HT1080 (cell line): Measurements from ENCODE around the gene RCN2. TPM values are rescaled to one million over a fixed set of nuclear protein-coding genes. Genes with fewer than 3 reads are reported as not detected.

Experiments used
- DNase-seq: peaks from one replicate; pipeline ENCODE4 v3.0.0-alpha.2; 2015; ENCODE audit warnings: low read depth
- total RNA-seq: library from RNA; depleted of rRNA; stranded (reverse); fragments of >200 nt; shearing (Covaris generic); gene quantifications from 2 replicates; pipeline ENCODE4 v1.2.3, GENCODE V29; 2014

Gene RCN2
- total RNA-seq, 1 experiment from 2014 or later = 67.7 TPM

DNA sequence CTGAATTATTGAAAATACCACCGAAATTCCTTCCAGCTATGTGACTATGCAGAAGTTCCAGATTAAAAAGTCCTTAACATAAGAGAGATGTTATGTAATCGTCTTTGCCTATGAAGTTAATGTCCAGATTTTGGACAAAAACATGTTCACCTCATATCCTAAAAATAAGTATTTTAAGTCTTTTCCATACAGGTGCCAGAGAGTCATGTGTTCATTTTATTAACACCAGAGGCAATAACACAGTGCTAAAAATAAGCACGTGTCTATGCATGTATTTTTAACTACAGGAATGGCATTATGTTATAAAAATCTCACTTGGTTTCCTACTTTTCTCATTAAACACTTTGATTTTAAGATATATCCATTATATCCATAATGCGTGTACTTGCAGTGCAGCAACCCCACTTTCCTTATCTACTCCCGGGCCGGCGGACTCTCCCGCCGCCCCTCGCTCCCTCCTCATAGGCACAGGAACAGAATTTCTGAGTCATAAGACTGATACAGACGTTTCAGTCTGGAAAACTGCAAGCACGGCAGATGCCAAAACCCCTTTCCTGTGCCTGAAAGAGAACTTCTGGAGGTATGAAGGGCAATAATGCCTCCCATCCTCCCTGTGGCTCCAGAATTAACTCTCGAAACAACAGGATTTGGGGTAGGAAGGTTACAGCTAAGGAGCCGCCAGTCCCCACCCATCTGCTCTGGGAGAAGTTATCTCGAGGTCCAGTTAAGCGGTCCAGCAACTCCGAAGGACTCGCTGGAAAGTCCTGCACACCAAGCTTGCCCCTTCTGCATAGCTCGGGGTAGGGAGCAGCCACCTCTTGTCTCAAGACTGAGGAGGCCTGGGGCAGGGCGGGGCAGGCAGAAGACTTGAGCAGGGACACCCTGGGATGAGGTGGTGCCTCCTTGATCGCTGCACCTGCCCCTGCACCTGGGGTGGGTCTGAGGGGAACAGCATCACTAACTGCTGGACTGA, 41.1 kb downstream of the RCN2 start:
- DNase-seq = no peak

DNA sequence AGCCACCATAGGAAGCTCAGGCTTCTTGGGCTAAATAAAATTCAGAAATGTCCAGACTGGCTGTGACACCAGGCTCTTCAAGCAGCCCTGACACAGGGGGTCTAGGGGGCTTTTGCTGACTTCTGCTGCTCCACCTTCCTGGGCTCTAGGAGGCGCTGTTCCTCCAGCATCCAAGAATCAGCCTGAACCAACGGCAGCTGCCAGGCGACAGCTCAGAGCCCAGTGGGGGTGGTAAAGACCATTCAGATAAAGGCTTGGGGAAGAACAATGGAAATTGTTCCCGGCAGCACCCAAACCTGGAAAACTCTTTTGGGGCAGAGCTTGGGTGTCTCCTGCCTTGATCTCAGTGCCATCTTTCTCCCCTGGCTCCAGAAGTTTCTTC, 41.8 kb downstream of the RCN2 start:
- DNase-seq = peak; percentile 42

DNA sequence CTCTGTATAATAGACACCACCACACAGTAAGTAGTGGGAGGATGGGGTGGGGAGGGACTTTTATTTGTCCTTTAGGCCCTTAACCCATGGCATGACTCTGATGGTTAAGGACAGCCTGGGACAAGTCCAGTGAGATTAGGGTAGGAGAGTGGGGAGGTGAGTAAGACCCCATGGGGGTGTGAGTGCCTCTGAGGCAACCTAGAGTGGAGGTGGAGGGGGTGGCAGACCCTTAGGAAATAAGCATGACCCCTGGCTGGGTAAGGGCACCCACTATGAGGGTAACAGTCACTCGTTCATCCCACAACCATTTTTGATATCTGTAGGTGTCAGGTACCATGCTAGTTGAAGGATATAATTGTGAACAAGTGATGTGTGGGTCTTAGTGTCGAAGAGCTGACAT, 42.4 kb downstream of the RCN2 start:
- DNase-seq = no peak

DNA sequence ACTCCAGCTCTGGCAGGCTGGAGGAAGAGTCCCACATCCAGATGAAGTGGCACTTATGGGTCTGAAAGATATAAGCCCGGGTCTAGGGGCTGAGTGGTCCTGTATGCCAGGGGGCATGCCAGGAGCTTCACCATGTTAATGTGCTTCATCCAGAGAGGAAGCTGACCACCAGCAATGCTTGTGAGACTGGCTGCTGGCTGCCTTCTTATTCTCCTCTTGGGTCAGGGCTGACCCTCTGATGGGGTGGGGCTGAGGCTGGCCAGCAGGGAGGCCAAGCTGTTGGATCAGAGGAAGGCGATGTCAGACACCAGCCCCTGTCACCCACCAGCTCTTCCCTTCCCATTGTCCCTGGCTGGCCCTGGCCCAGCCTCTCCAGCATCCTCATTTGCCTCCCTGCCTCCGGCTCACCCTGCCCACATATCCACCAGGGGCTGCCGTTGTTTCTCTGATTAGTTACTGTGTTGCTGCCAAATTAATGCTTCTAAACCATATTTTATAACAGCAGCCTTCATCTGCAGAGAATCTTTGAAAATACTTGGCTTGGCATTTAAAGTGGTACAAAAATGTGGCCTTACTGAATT, 43.0 kb downstream of the RCN2 start:
- no peak for DNase-seq

DNA sequence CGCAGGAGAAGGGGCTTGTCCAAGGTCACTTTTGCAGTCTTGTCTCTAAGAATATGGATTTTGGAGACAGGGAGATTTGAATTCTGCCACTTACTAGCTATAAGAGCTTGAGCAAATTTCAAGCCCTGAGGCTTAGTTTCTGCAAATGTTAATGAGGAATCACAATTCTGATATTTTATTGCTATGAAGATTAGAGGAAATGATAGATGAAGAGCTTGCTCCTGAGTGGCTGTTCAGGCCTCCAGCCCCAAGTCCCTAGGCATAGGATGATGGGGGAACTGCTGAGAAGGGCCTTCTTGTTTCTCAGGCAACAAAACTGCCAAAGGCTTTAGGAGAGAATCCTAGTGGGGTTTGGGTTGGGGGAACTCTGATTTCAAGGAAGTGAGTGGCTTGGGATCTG, 44.6 kb downstream of the RCN2 start:
- no peak for DNase-seq

DNA sequence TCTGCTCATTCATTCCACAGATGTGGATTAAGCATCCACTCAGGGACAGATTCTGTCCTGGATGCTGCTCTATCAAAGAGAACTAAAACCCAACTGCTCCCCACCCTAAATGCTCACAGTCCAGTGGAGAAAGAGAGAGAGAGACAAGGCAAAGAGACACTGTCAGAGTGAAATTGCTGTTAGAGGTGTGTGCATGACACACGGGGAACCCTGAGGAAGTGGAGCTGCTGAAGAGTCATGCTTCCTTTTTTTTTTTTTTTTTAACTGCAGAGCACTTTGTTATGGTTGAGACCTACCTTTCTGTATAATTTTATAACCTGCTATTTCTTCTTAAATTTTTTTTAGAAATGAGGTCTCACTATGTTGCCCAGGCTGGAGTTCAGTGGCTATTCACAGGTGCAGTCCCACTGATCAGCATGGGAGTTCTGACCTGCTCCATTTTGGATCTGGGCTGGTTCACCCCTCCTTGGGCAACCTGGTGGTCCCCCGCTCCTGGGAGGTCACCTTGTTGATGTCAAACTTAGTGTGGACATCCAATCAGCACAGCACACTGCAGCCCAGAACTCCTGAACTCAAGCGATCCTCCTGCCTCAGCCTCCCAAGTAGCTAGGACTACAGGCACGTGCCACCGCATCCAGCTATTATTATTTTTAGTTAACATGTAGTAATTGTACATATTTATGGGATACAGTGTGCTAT, 45.2 kb downstream of the RCN2 start:
- no peak for DNase-seq

DNA sequence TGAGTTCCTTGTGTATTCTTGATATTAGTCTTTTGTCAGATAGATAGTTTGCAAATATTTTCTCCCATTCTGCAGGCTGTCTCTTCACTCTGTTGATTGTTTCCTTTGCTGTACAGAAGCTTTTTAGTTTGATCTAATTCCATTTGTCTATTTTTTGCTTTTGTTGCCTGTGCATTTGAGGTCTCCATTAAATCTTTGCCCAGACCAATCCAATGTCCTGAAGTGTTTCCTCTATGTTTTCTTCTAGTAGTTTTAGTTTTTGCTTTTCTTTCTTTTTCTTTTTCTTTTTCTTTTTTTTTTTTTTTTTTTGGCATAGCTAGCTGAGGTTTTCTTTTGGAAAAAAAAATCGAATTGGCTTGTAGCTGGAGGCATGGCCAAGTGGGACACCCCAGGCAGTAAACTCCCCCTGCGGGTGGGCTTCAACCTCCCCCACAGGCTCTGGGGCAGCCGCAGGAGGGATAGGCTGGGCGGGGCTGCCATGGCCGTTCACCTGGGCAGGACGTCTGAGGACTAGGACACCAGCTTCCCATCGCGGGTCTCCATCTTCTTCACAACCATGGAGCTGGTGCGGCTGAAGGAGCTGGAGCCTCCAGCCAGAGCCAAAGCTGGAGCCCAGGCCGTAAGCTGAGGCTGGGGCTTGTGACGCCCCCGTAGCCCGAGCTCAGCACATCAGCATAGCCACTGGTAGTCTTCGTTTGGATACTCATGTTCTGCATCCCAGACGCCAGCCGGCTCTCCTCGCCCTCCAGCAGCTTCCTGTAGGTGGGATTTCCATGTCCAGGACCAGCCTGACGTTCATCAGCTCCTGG, 47.2 kb downstream of the RCN2 start:
- no peak for DNase-seq

DNA sequence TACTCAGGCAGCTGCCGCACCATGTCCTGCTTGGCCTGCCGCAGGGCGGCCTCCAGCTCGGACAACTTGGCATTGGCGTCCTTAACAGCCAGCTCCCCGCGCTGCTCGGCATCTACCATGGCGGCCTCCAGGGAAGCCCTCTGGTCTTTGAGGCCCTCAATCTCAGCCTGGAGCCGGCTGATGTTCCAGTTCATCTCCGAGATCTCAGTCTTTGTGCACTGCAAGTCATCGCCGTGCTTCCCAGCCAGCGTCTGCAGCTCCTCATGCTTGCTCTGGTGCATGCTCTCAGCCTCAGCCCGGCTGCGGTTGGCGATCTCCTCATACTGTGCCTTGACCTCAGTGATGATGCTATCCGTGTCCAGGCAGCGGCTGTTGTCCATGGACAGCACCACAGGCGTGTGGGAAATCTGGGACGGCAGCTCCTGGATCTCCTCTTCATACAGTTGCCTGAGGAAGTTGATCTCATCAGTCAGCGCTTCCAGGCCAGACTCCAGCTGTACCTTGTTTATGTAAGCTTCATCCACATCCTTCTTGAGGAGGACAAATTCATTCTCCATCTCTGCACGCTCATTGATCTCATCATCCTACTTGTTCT, 47.9 kb downstream of the RCN2 start:
- DNase-seq = no peak

DNA sequence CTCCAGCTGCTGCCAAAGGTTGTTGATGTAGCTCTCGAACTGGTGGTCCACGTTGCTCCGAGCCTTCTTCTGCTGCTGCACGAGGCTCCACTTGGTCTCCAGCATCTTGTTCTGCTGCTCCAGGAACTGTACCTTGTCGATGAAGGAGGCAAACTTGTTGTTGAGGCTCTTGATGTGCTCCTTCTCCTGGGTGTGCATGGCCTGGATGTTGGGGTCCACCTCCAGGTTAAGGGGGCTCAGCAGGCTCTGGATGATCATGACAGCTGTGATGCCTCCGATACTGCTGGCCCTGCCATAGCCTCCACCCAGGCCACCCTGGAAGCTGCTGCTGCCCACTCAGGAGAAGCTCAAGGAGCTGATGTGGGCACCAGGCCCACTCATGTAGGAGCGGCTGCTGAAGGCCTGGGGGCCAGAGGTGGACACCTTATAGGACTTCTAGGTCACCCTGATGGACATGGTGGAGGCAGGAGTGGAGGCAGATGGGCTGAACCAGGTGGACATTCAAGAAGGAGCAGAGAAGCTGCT, 48.5 kb downstream of the RCN2 start:
- no peak for DNase-seq

DNA sequence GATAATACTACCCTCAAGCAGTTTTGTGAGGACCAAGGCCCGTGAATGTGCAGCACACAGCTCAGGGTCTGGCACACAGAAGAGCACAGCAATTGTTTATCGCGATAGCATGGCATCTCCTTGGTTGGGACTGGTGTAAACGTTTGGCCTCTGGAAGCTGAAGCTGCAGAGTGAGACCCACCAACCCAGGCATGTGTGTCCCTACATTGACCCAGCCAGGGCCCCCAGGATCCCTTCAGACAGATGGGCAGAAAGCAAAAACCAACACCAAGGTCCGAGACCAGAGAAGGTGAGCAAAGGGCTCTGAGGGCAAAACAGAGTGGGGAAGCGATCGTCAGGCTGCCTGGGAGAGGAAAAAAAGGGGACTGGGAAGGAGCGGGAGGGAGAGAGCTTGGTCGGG, 50.8 kb downstream of the RCN2 start:
- DNase-seq = no peak

DNA sequence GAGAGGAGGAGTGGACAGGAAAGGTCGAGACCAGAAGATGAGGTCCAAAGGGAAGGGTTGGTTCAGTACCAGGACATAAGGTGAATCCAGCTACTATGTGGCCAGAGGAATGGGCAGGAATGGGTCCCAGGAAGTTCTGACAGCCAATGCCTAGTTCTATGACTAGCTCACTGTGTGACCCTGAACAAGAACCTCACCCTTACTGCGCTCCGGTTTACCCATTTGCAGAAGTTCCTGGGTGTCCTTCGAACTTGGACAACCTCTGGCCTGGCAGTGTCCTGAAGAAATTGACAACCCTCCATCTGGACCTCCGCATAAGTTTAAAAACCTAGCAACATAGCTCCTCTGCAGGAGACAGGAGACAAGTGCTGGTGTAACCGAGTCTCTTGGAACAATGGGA, 51.2 kb downstream of the RCN2 start:
- no peak for DNase-seq

DNA sequence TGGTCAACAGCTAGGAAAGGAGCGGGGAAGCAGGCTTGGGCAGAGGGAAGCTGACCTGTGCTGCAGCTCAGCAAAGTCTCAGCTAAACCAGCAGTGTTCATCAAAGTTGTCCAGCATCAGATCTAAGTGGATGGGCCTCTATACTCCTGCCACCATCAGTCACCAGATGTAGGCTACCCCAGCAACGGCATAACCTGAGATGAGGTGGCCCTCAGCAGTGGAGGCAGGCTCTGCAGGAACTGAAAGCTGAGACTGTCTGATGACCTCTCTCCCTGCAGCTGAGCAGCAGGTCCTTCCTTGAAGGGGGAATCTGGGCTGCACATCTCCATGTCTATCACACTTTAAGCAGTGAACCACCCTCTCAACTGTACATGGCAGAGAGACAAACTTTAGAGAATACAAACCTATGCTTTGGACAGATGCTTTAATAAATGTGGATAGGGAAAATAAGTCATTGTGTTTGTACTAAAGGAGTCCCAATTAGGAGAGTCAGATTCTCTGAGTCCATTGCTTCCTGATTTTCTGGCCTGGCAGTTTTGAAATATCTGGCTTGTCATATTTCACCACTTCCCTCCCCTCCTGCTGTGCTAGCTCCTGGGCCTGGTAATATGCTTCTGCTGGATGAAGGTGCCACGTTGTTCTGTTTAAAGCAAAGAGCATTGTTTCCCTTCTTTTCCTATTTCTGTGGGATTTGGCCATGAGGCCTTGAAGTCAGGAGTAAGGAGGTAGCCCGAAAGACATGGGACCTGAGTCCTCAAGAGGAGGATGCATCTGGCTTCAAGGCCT, 52.2 kb downstream of the RCN2 start:
- no peak for DNase-seq

DNA sequence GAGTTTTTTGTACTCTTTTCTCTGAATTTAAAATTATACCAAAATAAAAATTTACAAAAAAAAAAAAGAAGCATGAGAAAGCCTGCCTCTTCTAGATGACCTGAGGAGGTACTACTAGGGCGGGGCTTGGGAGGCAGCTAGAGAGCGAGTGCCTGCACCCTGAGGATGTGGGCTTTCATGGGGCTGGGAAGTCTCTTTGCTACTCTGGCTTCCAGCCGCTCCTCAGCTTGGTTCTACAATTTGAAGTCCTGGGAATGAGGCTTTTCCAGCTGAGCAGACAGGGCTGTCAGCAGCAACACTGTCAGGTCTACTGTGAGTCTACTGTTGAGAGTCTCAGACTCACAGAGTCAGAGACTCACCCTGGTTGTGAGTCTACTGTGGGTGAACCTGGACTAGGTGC, 55.2 kb downstream of the RCN2 start:
- DNase-seq = no peak

DNA sequence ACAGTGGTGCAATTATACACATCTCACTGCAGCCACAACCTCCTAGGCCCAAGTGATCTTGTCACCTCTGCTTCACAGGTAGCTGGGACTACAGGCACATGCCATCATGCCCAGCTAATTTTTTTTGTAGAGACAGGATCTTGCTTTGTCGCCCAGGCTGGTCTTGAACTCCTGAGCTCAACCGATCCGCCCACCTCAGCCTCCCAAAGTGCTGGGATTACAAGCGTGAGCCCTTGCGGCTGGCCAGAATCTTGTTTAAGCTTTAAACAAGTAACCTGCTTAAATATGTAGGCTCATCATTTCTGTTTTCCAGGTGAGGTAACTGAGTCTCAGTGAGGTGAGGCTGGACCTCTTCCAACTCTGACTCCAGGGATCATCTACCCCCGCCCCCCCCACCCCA, 55.7 kb downstream of the RCN2 start:
- no peak for DNase-seq

DNA sequence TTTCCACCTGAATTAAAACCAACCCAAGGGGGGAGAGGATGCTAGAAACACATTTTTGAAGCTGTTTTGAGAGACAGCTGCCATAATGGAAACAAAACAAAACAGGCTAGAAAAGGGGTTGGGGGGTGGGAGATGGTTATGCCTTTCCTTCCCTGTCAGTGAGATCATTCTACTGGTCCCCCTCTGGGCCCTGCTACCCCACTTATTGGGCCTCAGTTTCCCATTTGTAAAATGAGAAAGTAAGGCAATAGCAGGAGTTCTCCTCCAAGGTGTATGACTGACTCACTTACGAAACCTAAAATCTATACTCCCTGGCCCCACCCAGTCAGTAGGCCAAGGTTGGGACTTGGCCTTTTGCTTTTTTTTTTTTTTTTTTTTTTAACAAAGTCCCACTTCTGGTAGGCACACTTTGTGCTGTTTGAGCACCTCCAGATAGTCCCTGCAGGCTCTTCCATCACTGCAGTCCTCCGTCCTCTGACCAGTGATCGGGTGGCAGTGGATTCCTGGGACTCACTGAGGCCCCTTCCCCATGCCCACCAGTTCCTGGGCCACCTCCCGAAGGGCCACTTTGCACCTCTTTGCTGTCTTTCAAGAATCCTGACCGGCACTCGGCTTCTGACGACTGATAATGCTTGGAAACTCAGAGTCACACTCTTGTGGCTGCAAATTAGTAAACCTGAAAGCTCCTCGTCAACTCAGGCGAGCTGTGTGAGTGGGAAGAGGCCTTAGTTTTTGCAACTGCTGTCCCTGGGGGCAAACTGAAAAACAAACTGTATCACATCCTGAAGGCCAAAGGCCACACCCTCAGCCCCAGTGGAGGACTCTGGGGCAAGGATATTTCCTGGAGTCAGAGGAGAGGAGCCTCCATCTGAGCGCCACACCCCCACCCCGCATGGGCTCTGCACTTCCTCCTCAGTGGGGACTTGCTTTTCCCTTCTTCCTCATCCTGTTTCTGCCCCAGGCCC, 56.6 kb downstream of the RCN2 start:
- no peak for DNase-seq

DNA sequence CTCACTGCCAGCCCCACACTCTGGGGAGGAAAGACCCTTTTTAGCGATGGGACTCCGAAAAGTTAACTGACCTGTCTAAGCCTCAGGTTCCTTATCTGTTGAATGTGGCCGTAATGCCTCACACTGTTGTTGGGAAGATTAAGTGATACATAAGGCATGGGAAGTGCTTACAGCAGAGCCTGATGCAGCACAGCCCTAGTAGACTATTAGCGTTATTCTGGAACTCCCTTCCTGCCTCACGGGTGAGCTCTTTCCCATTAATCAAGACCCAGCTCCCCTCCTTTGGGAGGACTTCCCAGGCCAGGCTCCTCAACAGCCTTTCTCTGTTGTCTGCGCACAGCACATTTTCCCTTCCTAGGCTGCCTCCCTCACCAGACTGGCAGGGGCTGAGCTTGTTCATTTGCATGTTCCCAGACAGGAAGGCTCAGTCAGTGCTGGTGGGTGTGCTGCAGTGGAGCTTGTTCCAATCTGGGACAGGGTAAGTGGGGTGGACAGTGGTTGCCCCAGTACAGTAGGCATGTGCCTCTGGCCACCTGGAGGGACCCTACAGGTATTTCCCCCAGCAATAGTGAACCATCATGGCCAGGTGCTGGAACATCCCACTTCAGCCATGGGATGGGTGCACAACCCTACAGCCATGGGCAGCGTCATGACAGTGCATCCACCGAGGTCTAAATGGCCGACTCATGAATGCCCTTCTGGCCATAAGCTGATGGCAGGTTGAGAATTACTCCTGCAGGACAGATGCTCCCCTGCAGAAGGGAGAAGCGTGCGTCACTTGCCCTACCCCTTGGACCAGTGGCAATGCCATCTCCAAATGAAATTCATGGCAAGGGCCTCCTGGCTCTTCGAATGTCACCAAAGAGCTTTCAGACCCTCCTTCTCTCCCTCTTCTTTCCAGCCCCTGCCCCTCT, 57.6 kb downstream of the RCN2 start:
- no peak for DNase-seq

DNA sequence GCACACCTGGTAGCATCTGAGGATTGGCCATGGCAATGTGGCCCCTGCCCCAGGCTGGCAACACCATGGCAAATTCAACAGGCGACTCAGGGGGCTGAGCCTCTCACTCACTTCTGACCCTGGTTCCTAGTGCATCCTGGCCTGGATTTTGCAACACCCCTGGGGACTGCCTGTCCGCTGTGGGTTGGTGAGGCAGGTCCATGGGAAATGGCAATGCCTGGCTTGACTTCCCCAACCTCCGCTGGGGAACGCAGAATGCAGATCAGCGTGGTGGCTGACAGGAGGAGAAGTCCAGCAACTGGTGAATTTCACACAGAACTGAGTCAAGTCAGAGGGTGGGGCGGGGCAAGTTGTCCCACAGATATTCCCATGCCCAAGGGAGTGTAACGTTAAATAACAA, 59.5 kb downstream of the RCN2 start:
- no peak for DNase-seq
